Fibroblast of gingiva (primary cell): ENCODE data around the gene RNF213.

Experiments
- DNase-seq: peaks from one replicate; pipeline ENCODE4 v3.0.0-alpha.2; 2011; ENCODE audit warnings: low read depth

RNF213 gene

GRCh38 chr17:80419255-80419654 lies 158.6 kb downstream of the RNF213 start:
- no peak for DNase-seq

GRCh38 chr17:80421381-80422090 lies 160.9 kb downstream of the RNF213 start:
- no peak for DNase-seq

DNA sequence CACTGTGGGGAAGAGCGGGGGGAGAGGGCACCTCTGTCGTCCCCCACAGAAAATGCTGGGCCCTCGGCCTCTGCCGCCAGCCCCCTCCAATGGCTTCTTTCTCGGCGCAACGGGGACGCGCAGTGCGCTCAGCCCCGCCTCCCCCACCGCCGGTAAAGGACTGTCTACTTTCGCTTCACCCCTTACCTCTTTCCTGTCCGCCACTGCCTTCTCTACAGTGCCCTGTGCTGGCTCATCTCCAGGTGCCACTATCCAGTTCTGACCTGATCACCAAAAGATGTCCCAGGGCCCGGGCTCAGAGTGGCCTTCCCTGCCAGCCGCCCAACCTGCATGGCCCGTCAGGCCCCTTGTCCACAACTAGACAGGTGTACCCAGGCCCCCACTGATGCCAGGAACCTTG lies 161.6 kb downstream of the RNF213 start:
- DNase-seq, result no peak

DNA sequence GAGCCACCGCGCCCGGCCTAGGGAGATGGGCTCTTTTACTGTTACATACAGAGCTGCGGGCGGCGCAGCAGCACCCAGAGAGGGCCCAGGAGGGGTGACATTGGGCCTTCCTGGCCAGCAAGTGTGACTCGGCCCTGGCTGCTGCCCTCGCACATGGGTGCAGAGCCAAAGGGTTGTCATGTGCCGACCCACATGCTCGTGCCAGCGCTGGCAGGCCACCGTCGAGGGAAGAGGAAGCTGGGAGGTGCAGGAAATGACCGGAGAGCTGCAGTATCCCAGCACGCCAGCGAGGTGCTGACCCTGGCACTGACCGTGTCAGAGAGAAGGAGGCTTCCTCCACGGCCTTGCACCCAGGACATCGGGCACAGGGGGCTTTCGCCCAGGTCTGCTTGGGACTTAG lies 162.3 kb downstream of the RNF213 start:
- DNase-seq, result no peak

DNA sequence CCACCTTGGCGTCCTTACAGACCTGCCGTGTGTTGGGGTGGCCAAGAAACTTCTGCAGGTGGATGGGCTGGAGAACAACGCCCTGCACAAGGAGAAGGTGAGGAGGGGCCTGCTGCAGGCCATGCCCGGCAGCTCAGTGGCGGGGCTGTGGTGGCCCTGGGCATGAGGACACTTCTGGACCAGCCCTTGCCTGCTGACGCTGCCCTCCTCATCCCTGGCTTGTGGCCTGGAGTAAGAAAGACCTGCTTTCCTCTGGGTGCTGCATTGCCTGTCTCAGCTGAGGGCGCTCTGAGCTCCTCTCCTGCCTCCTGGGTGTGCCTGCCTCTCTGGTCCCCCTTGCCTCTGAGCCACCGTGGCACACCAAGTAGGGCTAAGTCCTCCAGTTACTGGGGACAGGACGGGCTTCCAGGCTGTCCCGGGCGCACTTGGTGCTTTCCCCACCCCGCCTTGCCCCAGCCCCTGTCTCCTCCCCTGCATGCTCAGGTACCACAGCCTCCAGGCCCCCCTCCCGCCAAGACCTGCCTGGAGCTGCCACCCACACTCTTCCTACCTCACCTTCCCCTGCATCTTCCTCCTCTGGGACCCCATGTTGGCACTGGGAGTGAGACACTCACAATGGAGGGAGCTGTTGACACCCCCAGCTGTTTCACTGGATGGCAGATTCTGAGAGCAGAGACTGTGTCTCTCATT lies 163.0 kb downstream of the RNF213 start:
- no peak for DNase-seq

DNA sequence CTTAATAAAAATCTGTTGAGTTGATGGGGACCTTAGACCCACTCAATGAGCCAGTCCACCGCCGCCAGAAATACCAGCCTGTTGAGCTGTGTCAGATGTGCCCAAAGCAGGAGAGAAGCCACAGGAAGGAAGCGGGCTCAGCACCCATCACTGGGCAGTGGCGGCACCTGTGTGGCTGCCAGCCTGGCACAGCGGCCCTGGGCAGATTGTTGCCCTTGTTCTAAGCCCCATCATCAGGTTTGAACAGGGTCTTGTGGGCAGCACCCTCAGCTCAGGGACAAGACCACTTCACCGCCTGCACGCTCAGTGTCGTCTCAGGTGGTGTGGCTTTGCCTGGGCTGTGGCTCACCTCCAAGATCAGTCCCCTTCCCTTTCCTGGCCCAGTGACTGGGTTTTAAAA lies 163.6 kb downstream of the RNF213 start:
- DNase-seq, result no peak

DNA sequence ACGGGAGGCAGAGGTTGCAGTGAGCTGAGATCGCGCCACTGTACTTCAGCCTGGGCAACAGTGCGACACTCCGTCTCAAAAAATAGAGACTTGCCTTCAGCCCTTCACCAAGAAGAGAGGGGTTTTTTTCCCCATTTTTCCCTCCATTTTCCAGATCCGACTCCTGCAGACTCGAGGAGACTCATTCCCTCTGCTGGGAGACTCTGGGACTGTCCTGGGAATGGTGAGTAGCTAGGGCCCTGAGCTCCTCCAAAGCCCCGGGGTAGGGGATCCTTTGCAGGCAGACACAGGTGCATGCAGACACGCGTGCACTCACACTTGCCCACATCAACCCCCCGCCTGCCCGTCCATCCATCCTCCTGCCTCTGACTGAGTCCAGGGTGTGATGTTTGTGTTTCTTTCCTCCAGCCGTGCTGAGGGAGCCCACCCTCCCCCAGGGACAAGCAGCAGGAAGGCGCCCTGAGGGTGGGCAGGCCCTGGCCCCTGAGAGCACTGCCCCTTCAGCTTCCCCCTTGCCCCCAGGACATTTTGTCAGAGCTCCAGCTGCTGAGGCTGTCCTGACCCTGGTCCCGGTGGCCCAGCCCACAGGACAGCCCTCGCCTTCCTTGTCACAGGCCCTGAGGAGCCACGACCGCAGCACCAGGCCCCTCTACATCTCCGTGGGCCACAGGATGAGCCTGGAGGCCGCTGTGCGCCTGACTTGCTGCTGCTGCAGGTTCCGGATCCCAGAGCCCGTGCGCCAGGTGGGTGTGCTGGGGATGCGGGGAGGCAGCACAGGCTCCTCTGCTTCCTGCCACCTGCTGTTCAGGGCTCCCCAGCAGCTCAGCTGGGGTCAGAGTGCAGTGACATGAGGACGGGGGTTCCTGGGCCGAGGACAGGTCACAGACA lies 164.5 kb downstream of the RNF213 start:
- no peak for DNase-seq

- DNase-seq, result no peak
These were observed 165.3 kb downstream of the RNF213 start for GRCh38 chr17:80425835-80426426.

DNA sequence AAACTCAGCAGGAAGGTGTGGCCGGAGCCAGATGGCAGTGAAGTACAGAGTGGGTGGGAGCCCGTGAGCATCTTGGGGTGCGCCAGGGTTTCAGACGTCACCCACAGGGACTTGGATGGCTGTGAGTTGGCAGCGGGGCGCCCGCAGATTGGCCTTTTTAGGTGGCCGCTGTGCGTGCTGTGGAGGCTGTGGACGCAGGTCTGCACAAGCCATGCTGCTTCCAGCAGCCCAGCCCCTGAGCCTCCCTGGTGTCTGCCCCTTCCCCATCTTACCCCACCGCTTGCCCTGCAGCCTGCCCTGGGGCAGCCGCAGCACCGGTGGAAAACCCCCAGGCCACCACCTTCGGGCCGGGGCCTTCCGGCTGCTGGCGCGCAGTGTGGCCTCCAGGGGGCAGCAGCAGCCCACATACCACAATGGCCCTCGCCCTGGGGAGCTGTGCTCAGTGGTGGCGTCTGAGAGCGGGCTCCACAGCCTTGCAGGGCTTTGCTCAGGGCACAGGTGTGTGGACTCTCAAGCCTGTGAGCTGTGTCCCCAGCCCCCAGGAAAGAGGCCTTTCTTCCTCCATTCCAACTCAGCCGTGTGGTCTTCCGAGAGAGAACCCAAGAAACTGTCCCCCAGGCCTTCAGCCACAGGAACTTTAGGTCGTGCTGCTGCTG lies 166.1 kb downstream of the RNF213 start:
- DNase-seq, result peak; percentile 27

DNA sequence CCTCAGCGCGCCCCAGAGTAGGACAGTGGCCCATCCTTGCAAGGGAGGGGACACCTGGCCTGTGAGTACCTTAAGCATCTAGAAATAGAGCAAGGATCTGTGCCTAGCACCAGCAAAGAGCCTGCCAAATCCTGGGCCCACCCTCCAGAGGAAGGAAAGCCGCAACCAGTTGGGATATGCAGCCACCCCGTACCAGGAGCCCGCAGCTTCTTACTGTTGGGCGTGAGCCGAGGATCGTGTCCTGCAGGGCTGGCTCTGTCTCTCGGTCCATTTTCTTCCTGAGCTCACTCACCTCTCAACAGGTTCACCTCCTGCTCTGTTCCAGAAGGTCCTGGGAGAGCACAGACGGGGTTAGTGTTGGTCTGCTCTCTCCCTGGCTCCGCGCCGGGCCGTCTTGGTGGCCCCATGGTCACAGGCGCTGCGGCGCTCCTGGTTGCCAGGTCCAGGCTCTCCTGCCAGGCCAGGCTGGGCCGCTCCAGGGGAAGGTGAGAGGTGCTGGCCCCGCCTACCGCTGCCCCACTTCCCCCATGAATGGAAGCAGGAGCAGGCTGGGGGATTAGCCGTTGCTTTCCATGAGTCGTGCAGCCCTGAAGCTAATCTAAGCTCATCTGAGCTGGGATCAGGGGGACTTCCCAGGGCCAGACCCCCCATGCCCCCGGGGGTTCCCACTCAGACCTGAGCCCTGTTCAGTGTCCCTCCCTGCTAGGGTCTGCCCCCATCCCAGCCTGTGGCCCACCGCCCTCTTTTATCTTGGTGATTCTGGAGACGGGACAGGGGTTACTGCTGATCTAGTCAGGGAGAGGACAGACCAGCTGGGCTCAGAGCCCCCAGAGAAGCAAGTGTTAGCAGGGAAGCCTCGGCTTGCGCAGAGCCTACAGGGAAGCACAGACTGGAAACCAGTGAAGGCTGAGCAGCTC lies 167.0 kb downstream of the RNF213 start:
- no peak for DNase-seq

DNA sequence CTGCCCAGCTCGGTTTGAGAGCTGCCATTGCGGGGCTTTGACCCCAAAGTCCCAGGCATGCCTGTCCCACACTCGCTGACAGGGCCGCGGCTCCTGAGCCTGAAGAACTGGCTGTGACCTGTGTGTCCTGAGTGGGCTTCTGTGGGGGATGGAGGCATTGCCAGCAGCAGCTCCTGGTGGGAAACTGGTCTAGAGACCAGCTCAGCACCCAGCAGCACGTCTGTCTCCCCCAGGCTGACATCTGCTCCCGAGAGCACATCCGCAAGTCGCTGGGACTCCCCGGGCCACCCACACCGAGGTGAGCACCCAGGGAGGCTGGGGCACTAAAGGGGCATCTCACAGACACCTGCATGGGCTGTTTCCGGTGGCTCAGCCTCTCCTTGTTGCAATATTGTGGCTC lies 167.7 kb downstream of the RNF213 start:
- DNase-seq, result no peak

- DNase-seq, result no peak
These were observed 168.1 kb downstream of the RNF213 start for GRCh38 chr17:80428796-80429195.

DNA sequence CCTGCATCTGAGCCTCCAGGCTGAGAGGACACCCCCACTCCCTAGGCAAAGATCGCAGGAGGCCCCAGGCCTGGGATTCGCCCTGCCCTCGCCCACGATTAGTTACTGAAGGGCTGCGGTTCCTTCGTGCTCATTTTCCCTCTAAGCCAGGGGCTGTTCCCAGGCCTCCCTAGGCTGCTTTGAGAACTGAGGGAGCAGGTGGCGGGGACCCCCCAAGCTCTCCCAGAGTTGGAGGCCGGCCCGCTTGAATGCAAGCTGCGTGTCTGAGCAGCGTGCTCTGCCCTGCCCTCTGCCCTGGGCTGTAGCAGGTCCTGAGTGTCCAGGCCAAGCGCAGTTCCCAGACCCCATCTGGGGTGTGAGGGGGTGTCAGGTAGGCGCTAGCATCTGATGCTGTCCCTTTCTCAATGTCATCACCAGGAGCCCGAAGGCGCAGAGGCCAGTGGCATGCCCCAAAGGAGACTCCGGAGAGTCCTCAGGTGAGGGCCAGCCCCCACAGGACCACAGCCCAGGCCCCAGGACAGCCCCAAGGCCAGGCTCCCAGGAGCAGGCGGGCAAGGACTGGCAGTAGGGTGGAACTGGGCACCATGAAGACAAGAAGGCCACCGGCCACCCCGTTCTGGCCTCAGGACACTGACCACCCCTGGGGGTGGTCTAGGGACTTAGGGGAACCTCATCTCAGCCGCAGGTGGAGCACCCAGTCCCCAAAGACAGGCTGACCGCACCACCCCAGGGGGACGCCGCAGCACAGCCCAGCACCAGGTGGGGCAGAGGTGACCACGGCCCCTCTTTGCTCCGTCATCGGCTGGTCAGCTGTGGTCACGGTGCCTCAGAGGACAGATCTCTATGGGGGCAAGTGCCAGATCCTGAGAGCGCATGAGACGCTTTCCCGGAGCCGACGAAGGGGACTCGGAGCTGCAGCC lies 169.0 kb downstream of the RNF213 start:
- no peak for DNase-seq

DNA sequence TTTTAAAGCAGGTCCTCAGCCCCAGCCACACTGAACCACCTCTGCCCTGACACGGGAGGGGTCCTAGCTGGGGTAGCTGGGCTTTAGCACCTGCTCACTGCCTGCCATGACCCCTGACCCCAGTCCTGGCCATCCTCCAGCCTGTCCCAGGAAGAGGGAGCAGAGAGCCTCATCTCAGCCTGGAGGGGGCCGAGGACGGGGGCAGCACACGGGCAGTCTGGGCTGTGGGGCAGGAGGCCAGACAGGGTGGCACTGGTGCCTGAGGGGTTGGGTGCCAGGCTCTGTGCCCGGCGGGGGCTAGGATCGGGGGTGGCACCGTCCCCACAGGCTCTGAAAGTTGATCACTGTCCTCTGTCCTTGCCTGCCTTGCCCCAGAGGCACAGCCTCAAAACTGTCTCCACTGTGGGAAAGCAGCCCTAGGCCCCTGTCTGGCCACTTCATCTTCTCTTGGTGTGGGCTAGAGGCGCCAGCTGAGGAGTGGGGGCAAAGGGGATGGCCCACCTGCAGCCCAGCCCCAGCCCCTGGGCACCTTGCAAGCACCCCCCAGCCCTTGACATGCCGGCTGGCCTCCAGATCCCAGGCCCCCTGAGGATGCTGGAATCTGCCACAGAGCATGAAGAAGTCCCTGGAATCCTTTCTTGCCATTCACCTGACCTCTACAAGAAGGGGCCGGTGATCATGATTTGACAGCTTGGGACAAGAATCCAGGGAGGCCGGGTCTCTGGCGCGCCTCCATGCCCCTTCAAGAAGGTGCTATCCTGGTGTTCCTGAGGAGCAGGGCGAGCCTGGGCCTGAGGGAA lies 170.0 kb downstream of the RNF213 start:
- no peak for DNase-seq

- no peak for DNase-seq
These were observed 170.9 kb downstream of the RNF213 start for GRCh38 chr17:80431246-80432195.

GRCh38 chr17:80432350-80432955 lies 171.8 kb downstream of the RNF213 start:
- DNase-seq, result no peak

DNA sequence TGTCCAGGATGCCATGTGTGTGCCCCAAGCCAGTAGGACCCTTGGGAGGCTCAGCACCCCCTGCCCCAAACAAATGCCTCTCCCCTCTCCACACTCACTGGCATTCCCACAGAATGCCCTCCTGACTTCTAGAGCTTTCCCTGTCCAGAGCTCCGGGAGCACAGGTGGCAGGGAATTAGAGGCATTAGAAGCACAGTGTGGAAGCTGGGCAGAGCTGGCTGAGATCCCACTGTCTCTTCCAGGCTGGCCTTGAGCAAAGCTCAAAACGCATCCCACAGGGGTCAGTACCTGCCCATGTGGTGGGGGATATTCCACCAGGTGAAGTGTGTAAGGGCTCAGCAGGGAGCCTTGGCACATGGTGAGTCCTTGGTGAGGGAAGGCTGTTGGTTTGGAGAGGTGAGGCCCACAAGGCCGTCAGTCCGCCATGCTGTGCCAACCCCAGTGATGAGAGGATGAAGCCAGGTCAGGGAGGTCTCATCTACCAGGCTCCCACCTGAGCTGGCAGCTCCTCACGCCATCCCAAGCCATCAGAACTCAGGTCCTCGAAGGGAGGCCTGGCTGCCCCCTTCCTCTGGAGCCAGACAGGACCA lies 172.4 kb downstream of the RNF213 start:
- DNase-seq, result no peak
